Mesothelial cell of epicardium (in vitro differentiated cells): Measurements from ENCODE around the gene WWOX. TPM values are rescaled to one million over a fixed set of nuclear protein-coding genes. Genes with fewer than 3 reads are reported as not detected.

Experiments
- DNase-seq, 2 experiments: peaks; one replicate each; pipeline ENCODE4 v3.0.0; 2021; ENCODE audit warnings: low spot score in 2 of 2; ENCODE audit not compliant: unreplicated experiment in 2 of 2
- H3K27ac Mint-ChIP-seq: 2 replicates; pipeline ENCODE4 v1.8.0; 2021; ENCODE audit warnings: mixed read lengths
- H3K27me3 Mint-ChIP-seq: 2 replicates; pipeline ENCODE4 v1.8.0; 2021; ENCODE audit warnings: low read depth, mixed read lengths
- H3K36me3 Mint-ChIP-seq: 2 replicates; pipeline ENCODE4 v1.8.0; 2021; ENCODE audit warnings: mixed read lengths
- H3K4me1 Mint-ChIP-seq: 2 replicates; pipeline ENCODE4 v1.8.0; 2021; ENCODE audit warnings: mixed read lengths
- H3K4me3 Mint-ChIP-seq: 2 replicates; pipeline ENCODE4 v1.8.0; 2021; ENCODE audit warnings: mild to moderate bottlenecking, moderate library complexity, mixed read lengths
- H3K9me3 Mint-ChIP-seq: 2 replicates; pipeline ENCODE4 v1.8.0; 2021; ENCODE audit warnings: mixed read lengths
- total RNA-seq: library from RNA; stranded (reverse); gene quantifications from 3 replicates; pipeline ENCODE4 v1.2.1, GENCODE V29; 2021
- TF ChIP-seq, protein P1 (sequence below): fragments of 200-600 bp; sonication (generic); IDR thresholded peaks from one replicate; pipeline ENCODE4 v1.5.0; 2021; ENCODE audit warnings: antibody characterized with exemption; ENCODE audit not compliant: unreplicated experiment

WWOX gene
- total RNA-seq, 1 donor from 2014 or later = 29.7 TPM

DNA sequence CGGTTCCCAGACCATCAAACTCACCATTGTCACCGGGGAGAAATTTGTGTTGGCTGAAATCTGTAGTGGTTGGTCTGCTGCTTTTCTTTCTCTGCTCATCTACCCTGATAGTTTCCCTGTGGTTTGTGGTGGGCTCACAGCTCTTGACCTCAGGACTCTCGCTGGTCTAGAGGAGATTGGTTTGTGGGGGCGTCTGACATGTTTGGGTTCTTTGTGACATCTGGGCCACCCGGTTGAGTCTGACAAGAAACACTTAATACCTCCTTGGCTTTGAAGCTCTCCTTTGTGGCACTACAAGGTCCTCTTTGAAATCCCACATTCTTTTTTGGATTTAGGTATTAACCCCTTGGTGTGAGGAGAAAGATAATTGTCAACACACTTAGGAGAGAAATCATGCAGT, 662.0 kb downstream of the WWOX start:
- TF ChIP-seq, protein P1, sequence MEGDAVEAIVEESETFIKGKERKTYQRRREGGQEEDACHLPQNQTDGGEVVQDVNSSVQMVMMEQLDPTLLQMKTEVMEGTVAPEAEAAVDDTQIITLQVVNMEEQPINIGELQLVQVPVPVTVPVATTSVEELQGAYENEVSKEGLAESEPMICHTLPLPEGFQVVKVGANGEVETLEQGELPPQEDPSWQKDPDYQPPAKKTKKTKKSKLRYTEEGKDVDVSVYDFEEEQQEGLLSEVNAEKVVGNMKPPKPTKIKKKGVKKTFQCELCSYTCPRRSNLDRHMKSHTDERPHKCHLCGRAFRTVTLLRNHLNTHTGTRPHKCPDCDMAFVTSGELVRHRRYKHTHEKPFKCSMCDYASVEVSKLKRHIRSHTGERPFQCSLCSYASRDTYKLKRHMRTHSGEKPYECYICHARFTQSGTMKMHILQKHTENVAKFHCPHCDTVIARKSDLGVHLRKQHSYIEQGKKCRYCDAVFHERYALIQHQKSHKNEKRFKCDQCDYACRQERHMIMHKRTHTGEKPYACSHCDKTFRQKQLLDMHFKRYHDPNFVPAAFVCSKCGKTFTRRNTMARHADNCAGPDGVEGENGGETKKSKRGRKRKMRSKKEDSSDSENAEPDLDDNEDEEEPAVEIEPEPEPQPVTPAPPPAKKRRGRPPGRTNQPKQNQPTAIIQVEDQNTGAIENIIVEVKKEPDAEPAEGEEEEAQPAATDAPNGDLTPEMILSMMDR = no peak
- Mint-ChIP-seq H3K27me3 (no peaks in the 10 kb centered on the region), H3K27ac (no peak overlapping the region), H3K9me3 (no peaks in the 10 kb centered on the region), H3K4me3 (no peak overlapping the region), H3K4me1 (peaks cover 6% of the 10 kb centered on the region), H3K36me3 (no peaks in the 10 kb centered on the region)
- no peak for DNase-seq

DNA sequence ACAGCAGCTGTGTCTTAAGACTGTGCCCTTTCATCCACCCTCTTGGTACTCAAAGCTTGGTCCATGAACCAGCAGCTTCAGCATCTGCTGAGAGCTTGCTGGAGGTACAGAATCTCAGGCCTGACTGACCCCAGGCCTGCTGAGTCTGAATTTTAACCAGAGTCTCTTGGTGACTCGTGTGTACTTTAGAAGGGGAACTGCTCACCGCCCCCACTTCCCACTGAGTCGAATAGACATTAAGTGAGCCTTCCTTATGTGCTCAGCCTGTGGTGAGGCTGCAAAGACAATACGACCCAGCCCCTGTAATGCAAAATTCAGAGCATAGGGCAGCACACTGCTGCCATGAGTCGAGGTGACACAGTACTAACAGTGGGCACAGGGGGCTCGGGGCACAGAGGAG, 662.8 kb downstream of the WWOX start:
- H3K4me1 Mint-ChIP-seq = peaks cover 6% of the 10 kb centered on the region
- no peak overlapping the region for H3K27ac Mint-ChIP-seq
- H3K27me3 Mint-ChIP-seq = no peaks in the 10 kb centered on the region
- H3K9me3 Mint-ChIP-seq = no peaks in the 10 kb centered on the region
- no peaks in the 10 kb centered on the region for H3K36me3 Mint-ChIP-seq
- no peak for DNase-seq
- H3K4me3 Mint-ChIP-seq = no peak overlapping the region
- TF ChIP-seq, protein P1 = no peak

DNA sequence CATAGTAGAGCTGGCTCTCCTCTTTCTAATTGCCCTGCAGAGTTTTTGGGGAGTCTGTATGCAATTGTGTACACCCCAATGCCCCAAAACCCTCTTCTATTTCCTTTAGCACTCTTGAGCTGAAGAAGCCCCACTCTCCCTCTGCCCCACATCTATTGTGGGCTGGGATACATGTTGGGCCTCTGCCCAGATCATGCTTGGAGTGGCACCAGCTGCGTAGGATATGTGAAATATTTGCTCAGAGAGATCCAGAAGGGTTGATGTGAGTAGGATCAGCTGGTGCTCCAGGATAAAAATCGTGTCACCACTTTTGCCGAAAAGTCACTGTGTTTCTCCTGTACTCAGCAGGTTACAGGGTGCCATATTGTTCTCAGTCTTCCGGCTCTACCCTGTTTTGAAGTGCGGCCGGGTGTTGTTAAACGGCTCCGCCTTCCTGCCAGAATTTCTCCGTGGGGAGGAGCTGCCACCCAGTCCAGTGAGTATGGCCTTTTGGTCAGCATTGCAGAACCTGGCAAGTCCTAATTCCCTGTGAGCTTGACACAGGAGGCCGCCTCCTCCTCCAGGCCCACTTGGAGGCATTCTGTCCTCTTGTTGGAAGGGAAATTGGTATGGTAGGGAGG, 664.5 kb downstream of the WWOX start:
- Mint-ChIP-seq H3K36me3 (no peaks in the 10 kb centered on the region), H3K9me3 (no peaks in the 10 kb centered on the region), H3K4me1 (peaks cover 5% of the 10 kb centered on the region), H3K27ac (no peak overlapping the region), H3K4me3 (no peak overlapping the region), H3K27me3 (no peaks in the 10 kb centered on the region)
- DNase-seq = no peak
- TF ChIP-seq, protein P1 = no peak

DNA sequence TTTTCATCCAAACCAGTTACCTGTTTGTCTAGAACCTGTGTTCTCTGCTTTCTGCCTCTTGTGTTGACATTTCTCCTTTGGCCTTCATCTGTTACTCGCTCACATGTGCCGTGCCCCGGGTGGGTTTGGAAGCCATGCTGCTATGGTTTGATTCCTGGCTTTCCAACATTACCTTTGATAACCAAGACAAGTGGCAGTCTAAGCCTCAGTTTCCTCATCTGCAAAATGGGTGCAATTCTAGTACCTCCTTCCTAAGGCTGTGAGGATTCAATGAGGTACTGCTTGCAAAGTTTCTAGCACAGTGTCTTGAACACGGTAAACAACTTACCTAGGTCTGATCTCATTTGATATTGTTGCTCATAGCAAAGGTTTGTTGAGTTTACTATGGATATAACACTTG, 665.0 kb downstream of the WWOX start:
- TF ChIP-seq, protein P1 = no peak
- Mint-ChIP-seq H3K4me1 (no peaks in the 10 kb centered on the region), H3K9me3 (no peaks in the 10 kb centered on the region), H3K36me3 (no peaks in the 10 kb centered on the region), H3K27me3 (no peaks in the 10 kb centered on the region), H3K4me3 (no peak overlapping the region), H3K27ac (no peak overlapping the region)
- DNase-seq = no peak

DNA sequence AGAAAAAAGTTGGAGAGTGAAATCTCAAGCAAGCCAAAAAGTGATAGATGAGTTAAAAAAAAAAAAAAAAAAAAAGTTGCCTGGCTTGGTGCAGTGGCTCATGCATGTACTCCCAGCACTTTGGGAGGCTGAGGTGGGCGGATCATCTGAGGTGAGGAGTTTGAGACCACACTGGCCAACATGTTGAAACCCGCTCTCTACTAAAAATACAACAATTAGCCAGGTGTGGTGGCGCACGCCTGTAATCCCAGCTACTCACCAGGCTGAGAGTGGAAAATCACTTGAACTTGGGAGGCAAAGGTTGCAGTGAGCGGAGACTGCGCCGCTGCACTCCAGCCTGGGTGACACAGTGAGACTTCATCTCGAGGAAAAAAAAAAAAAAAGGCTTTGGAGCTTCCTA, 668.8 kb downstream of the WWOX start:
- Mint-ChIP-seq H3K27ac (no peak overlapping the region), H3K36me3 (no peaks in the 10 kb centered on the region), H3K27me3 (no peaks in the 10 kb centered on the region), H3K9me3 (peaks cover 5% of the 10 kb centered on the region), H3K4me3 (no peak overlapping the region), H3K4me1 (no peaks in the 10 kb centered on the region)
- no peak for DNase-seq
- TF ChIP-seq, protein P1 = no peak

DNA sequence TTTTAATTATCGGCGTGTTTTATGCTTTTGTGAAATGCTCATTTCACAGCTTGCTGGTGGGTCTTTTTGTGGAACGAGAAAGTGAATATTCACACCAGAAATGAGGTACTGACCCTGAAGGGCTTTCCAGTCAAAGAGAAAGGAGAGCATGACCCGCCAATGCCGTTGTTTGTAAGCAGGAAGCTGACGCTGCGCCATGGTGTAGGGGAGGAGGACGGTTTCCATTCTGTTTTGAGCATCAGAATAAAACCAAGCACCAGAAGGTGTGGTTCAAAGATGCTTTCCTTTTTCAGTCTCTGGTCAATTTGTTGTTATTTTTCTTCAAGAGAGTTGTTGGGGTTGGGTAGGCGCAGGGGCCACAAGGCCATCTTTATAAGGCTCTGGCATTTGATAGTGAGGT, 669.3 kb downstream of the WWOX start:
- Mint-ChIP-seq H3K27ac (no peak overlapping the region), H3K27me3 (no peaks in the 10 kb centered on the region), H3K4me3 (no peak overlapping the region), H3K36me3 (no peaks in the 10 kb centered on the region), H3K4me1 (no peaks in the 10 kb centered on the region), H3K9me3 (peaks cover 5% of the 10 kb centered on the region)
- TF ChIP-seq, protein P1 = no peak
- no peak for DNase-seq
